Kidney epithelial cell (primary cell): ENCODE measurements around the gene PTS. TPM values are rescaled to one million over a fixed set of nuclear protein-coding genes. Genes with fewer than 3 reads are reported as not detected.

Source experiments
- DNase-seq: peaks from one replicate; pipeline ENCODE4 v3.0.0-alpha.2; 2010; ENCODE audit warnings: low read depth
- H3K27me3 ChIP-seq: 2 replicates; pipeline ENCODE4 v1.6.0; 2011; ENCODE audit warnings: low read length; ENCODE audit not compliant: control insufficient read depth, insufficient read depth
- H3K36me3 ChIP-seq: 2 replicates; pipeline ENCODE4 v1.5.1; 2011; ENCODE audit warnings: low read length; ENCODE audit not compliant: control insufficient read depth, insufficient read depth
- H3K4me3 ChIP-seq: 2 replicates; pipeline ENCODE4 v1.5.1; 2011; ENCODE audit warnings: low read depth, mild to moderate bottlenecking, control low read depth, low read length
- total RNA-seq: library from RNA; depleted of rRNA; stranded (reverse); fragments of >200 nt; gene quantifications from 2 replicates; pipeline ENCODE4 v1.2.3, GENCODE V29; 2015
- TF ChIP-seq, protein P1 (sequence below): IDR thresholded peaks from 2 replicates; pipeline ENCODE4 v1.5.1; 2011; ENCODE audit warnings: mild to moderate bottlenecking, moderate library complexity, low read length, control low read depth, inconsistent platforms; ENCODE audit not compliant: insufficient read depth, poor library complexity, severe bottlenecking

Gene PTS
- total RNA-seq, 1 donor from 2014 or later = 24.1 TPM

DNA sequence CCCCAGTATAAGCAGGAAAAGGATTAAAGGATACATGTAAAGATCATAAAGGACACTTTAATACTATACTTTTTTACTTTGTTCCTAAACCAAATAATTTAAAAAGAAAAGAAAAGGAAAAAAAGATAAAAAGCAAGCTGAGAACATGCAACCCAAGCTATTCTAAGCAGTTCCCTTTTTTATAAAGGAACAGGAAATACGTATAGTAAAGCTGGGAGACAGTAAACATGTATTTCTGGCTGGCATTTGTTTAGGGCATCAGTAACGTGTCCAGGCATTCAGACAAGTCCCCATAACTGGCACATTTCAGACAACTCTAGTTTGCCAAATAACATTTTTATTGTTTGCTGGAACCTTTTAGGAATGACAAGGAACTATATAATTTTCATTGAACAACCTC is 26.0 kb upstream of the PTS start:
- TF ChIP-seq, protein P1, sequence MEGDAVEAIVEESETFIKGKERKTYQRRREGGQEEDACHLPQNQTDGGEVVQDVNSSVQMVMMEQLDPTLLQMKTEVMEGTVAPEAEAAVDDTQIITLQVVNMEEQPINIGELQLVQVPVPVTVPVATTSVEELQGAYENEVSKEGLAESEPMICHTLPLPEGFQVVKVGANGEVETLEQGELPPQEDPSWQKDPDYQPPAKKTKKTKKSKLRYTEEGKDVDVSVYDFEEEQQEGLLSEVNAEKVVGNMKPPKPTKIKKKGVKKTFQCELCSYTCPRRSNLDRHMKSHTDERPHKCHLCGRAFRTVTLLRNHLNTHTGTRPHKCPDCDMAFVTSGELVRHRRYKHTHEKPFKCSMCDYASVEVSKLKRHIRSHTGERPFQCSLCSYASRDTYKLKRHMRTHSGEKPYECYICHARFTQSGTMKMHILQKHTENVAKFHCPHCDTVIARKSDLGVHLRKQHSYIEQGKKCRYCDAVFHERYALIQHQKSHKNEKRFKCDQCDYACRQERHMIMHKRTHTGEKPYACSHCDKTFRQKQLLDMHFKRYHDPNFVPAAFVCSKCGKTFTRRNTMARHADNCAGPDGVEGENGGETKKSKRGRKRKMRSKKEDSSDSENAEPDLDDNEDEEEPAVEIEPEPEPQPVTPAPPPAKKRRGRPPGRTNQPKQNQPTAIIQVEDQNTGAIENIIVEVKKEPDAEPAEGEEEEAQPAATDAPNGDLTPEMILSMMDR = no peak
- no peak overlapping the region for H3K4me3 ChIP-seq
- H3K27me3 ChIP-seq = no peaks in the 10 kb centered on the region
- no peaks in the 10 kb centered on the region for H3K36me3 ChIP-seq
- no peak for DNase-seq

GRCh38 chr11:112206071-112206470 is 20.2 kb upstream of the PTS start:
- Histone ChIP-seq H3K27me3 (no peaks in the 10 kb centered on the region), H3K36me3 (no peaks in the 10 kb centered on the region), H3K4me3 (no peak overlapping the region)
- DNase-seq = no peak
- TF ChIP-seq, protein P1 = no peak

DNA sequence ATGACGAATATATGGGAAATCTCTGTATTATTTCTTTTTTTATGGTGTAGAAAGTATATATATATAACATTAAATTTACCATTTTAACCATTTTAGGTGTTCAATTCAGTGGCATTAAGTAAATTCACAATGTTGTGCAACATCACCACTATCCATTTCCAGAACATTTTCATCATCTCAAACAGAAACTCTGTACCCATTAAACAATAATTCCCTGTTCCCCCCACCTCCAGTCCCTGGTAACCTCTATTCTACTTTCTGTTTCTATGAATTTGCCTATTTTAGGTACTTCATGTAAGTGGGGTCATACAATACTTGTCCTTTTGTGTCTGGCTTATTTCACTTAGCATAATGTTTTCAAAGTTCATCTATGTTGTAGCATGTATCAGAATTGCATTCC is 15.3 kb upstream of the PTS start:
- DNase-seq = no peak
- Histone ChIP-seq H3K36me3 (no peaks in the 10 kb centered on the region), H3K4me3 (no peak overlapping the region), H3K27me3 (no peaks in the 10 kb centered on the region)
- TF ChIP-seq, protein P1 = no peak

GRCh38 chr11:112211536-112211935 is 14.7 kb upstream of the PTS start:
- DNase-seq = no peak
- TF ChIP-seq, protein P1 = no peak
- Histone ChIP-seq H3K36me3 (no peaks in the 10 kb centered on the region), H3K4me3 (no peak overlapping the region), H3K27me3 (no peaks in the 10 kb centered on the region)

DNA sequence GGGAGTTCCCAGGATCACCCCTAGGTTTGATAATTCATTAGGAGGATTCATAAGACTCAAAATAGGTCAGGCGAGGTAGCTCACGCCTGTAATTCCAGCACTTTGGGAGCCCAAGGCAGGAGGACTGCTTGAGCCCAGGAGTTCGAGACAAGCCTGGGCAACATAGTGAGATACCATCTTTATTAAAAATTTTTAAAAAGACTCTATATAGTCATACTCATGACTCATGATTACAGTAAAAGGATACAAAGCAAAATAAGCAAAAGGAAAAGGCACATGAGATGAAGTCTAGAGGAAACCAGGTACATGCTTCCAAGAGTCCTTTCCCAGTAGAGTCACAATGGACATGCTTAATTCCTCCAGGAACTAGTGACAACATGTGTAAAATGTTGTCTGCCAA is 13.9 kb upstream of the PTS start:
- Histone ChIP-seq H3K36me3 (no peaks in the 10 kb centered on the region), H3K27me3 (no peaks in the 10 kb centered on the region), H3K4me3 (no peak overlapping the region)
- DNase-seq = no peak
- TF ChIP-seq, protein P1 = no peak

GRCh38 chr11:112212710-112213109 is 13.5 kb upstream of the PTS start:
- DNase-seq = no peak
- Histone ChIP-seq H3K4me3 (no peak overlapping the region), H3K36me3 (no peaks in the 10 kb centered on the region), H3K27me3 (no peaks in the 10 kb centered on the region)
- TF ChIP-seq, protein P1 = no peak
